Heart left ventricle (tissue), 13 donors: ENCODE measurements around the gene BCAS4.

Source experiments
- POLR2A ChIP-seq, 2 donors: fragments of 450-650 bp; IDR thresholded peaks; one replicate each; pipeline ENCODE4 v1.6.1; 2017; ENCODE audit warnings: antibody characterized with exemption in 2 of 2, mild to moderate bottlenecking in 2 of 2, moderate library complexity in 2 of 2
- TF ChIP-seq, protein P1 (sequence below), 12 donors: fragments of 200-600 bp; sonication (generic) in 4 of 12; IDR thresholded peaks; one replicate each; pipeline versions ENCODE4 v1.5.0 to v1.8.0; 2018 to 2022; ENCODE audit warnings: antibody characterized with exemption in 12 of 12, mild to moderate bottlenecking in 5 of 12
- donor health status: ischemic (EF 13 %, LVEDD 7.1; RV severe dilation, severe dysfunction).
- donor health status: DM: no; HTN: yes; CAD: no.
- donor health status: DM: no; HTN: no; CAD: no.
- donor health status: ischemic (EF 25% LVEDD 6.9; RV normal size, moderate dysfunction).
- donor health status: ischemic (EF 25% LVEDD 5.7; RV mildly dilated, moderate dysfunction).
- donor health status: ischemic (EF 35%, LVEDD 5.7; RV mildly dilated, moderate dysfunction).
- donor health status: nonischemic (EF 11% LVEDD 7.7; RV severe dilation, severe dysfunction).
- donor health status: DM: yes; HTN: yes; CAD: no.
- donor health status: PGD.
- donor health status: ischemic (EF 29% LVEDD 5.4; RV normal size, mild dysfunction).
- donor health status: nonischemic (EF 23%, LVEDD 6.1; RV moderate dilation, normal function).

- TF ChIP-seq, protein P1, sequence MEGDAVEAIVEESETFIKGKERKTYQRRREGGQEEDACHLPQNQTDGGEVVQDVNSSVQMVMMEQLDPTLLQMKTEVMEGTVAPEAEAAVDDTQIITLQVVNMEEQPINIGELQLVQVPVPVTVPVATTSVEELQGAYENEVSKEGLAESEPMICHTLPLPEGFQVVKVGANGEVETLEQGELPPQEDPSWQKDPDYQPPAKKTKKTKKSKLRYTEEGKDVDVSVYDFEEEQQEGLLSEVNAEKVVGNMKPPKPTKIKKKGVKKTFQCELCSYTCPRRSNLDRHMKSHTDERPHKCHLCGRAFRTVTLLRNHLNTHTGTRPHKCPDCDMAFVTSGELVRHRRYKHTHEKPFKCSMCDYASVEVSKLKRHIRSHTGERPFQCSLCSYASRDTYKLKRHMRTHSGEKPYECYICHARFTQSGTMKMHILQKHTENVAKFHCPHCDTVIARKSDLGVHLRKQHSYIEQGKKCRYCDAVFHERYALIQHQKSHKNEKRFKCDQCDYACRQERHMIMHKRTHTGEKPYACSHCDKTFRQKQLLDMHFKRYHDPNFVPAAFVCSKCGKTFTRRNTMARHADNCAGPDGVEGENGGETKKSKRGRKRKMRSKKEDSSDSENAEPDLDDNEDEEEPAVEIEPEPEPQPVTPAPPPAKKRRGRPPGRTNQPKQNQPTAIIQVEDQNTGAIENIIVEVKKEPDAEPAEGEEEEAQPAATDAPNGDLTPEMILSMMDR (IDR thresholded peaks at IDR 0.05), result no peak
- no peak for TF ChIP-seq POLR2A (IDR thresholded peaks at IDR 0.05)
These were observed 78.7 kb downstream of the BCAS4 start for GRCh38 chr20:50873585-50873984.
